IMR-90 (cell line): ENCODE data around the gene ALG13. TPM values are rescaled to one million over a fixed set of nuclear protein-coding genes. Genes with fewer than 3 reads are reported as not detected.

Experiments
- ATAC-seq: fragments of 200-7000 bp; cut with Tn5 transposase; 2 replicates; pipeline ENCODE4 v1.9.1; 2020; ENCODE audit warnings: low read depth, mild to moderate bottlenecking, moderate library complexity
- BruUV-seq: library from RNA; stranded (reverse); fragments of 400-500 nt; replicated peaks from 2 replicates; lab custom pipeline; 2021; lab: Mats Ljungman, UMichigan
- CTCF ChIA-PET: fragments of 300-600 bp; formaldehyde crosslinking; extraction: SDS; loops from one replicate; lab custom pipeline; 2021; ENCODE audit warnings: antibody characterized with exemption; lab: Yijun Ruan, JAX
- POLR2A ChIA-PET: fragments of 300-600 bp; sonication (Branson Sonifier 250); formaldehyde crosslinking; loops from one replicate; lab custom pipeline; 2022; ENCODE audit warnings: antibody characterized with exemption; ENCODE audit not compliant: unreplicated experiment; lab: Charles Lee
- DNase-seq: peaks from one replicate; pipeline ENCODE4 v3.0.0; 2013
- H2AFZ ChIP-seq: replicated peaks from 2 replicates; pipeline ENCODE3; 2013; ENCODE audit warnings: low read length, mild to moderate bottlenecking; ENCODE audit not compliant: poor library complexity
- H2AK5ac ChIP-seq: 2 replicates; pipeline ENCODE4 v1.6.1; 2013; ENCODE audit warnings: low read depth, low read length, inconsistent platforms
- H2AK9ac ChIP-seq: replicated peaks from 2 replicates; pipeline ENCODE3; 2013; ENCODE audit warnings: mild to moderate bottlenecking, low read depth, low read length, moderate library complexity; ENCODE audit not compliant: poor library complexity
- H2BK120ac ChIP-seq: 2 replicates; pipeline ENCODE4 v1.6.1; 2013; ENCODE audit warnings: low read depth, low read length, inconsistent platforms
- H2BK15ac ChIP-seq: 3 replicates; pipeline ENCODE4 v1.6.1; 2013; ENCODE audit warnings: low read depth, low read length, inconsistent platforms
- H2BK20ac ChIP-seq: 2 replicates; pipeline ENCODE4 v1.6.1; 2013; ENCODE audit warnings: low read depth, mild to moderate bottlenecking, inconsistent platforms, low read length, moderate library complexity
- H2BK5ac ChIP-seq: 2 replicates; pipeline ENCODE4 v1.6.1; 2013; ENCODE audit warnings: mild to moderate bottlenecking, low read depth, low read length, inconsistent platforms; ENCODE audit not compliant: poor library complexity, severe bottlenecking
- H3K14ac ChIP-seq: replicated peaks from 2 replicates; pipeline ENCODE4 v1.6.1; 2013; ENCODE audit warnings: low read depth, low read length, inconsistent platforms
- H3K18ac ChIP-seq: 2 replicates; pipeline ENCODE4 v1.6.1; 2013; ENCODE audit warnings: low read depth, low read length, control low read depth
- H3K23ac ChIP-seq: 2 replicates; pipeline ENCODE4 v1.6.1; 2013; ENCODE audit warnings: low read depth, low read length, inconsistent platforms
- H3K27ac ChIP-seq: 2 replicates; pipeline ENCODE4 v1.5.1; 2013; ENCODE audit warnings: mild to moderate bottlenecking, control low read depth, low read length; ENCODE audit not compliant: insufficient read depth
- H3K27me3 ChIP-seq: 2 replicates; pipeline ENCODE4 v1.6.1; 2013; ENCODE audit warnings: low read length; ENCODE audit not compliant: control insufficient read depth, insufficient read depth
- H3K36me3 ChIP-seq: 2 replicates; pipeline ENCODE4 v1.6.1; 2013; ENCODE audit warnings: low read length, mixed read lengths; ENCODE audit not compliant: control insufficient read depth, insufficient read depth
- H3K4ac ChIP-seq: 2 replicates; pipeline ENCODE4 v1.6.1; 2013; ENCODE audit warnings: low read depth, low read length, inconsistent platforms
- H3K4me1 ChIP-seq: 2 replicates; pipeline ENCODE4 v1.6.1; 2013; ENCODE audit warnings: low read length, mixed read lengths; ENCODE audit not compliant: control insufficient read depth, insufficient read depth
- H3K4me2 ChIP-seq: 2 replicates; pipeline ENCODE4 v1.6.1; 2013; ENCODE audit warnings: low read depth, mild to moderate bottlenecking, control low read depth, low read length, moderate library complexity
- H3K4me3 ChIP-seq: 2 replicates; pipeline ENCODE4 v1.5.1; 2013; ENCODE audit warnings: low read depth, mild to moderate bottlenecking, control low read depth, low read length, moderate library complexity; ENCODE audit not compliant: insufficient read depth
- H3K56ac ChIP-seq: 2 replicates; pipeline ENCODE4 v1.6.1; 2013; ENCODE audit warnings: low read length, inconsistent platforms; ENCODE audit not compliant: insufficient read depth; ENCODE audit errors: extremely low read depth
- H3K79me1 ChIP-seq, 2 experiments: 2 replicates each; pipeline ENCODE4 v1.6.1; 2013; ENCODE audit warnings: low read length in 2 of 2, inconsistent platforms in 1 of 2, low read depth in 1 of 2
- H3K9ac ChIP-seq: 2 replicates; pipeline ENCODE4 v1.6.1; 2013; ENCODE audit warnings: low read depth, low read length, control low read depth
- H3K9me1 ChIP-seq: 2 replicates; pipeline ENCODE4 v1.6.1; 2013; ENCODE audit warnings: low read length, inconsistent platforms; ENCODE audit not compliant: insufficient read depth
- H3K9me3 ChIP-seq: 2 replicates; pipeline ENCODE4 v1.6.1; 2013; ENCODE audit warnings: low read length; ENCODE audit not compliant: control insufficient read depth, insufficient read depth
- H4K20me1 ChIP-seq: 2 replicates; pipeline ENCODE4 v1.6.1; 2013; ENCODE audit warnings: low read length, inconsistent platforms; ENCODE audit not compliant: insufficient read depth
- H4K5ac ChIP-seq: 2 replicates; pipeline ENCODE4 v1.6.1; 2013; ENCODE audit warnings: mild to moderate bottlenecking, low read depth, low read length, control low read depth
- H4K8ac ChIP-seq, 2 experiments: 2 replicates each; pipeline ENCODE4 v1.6.1; 2013; ENCODE audit warnings: low read depth in 2 of 2, low read length in 2 of 2, control low read depth in 1 of 2, inconsistent platforms in 1 of 2
- H4K91ac ChIP-seq: 2 replicates; pipeline ENCODE4 v1.6.1; 2013; ENCODE audit warnings: low read depth, low read length, inconsistent platforms; ENCODE audit not compliant: insufficient read depth
- BHLHE40 ChIP-seq: fragments of 150-350 bp; IDR thresholded peaks from 2 replicates; pipeline ENCODE4 v1.6.1; 2016; ENCODE audit warnings: mild to moderate bottlenecking, low read depth, low read length
- CEBPB ChIP-seq: IDR thresholded peaks from 2 replicates; pipeline ENCODE4 v1.6.1; 2012; ENCODE audit warnings: low read depth, low read length, improper control_type of control experiment
- CHD1 ChIP-seq: IDR thresholded peaks from 2 replicates; pipeline ENCODE4 v1.6.1; 2012; ENCODE audit warnings: low read depth, low read length, improper control_type of control experiment
- CTCF ChIP-seq: conservative IDR thresholded peaks from 2 replicates; pipeline ENCODE4 v1.5.1; 2012; ENCODE audit warnings: mild to moderate bottlenecking, low read depth, low read length, improper control_type of control experiment
- ELK1 ChIP-seq: fragments of 150-350 bp; IDR thresholded peaks from 2 replicates; pipeline ENCODE4 v1.6.1; 2016; ENCODE audit warnings: low read depth, mild to moderate bottlenecking, low read length, moderate library complexity, borderline replicate concordance
- FOS ChIP-seq: fragments of 150-350 bp; IDR thresholded peaks from 2 replicates; pipeline ENCODE4 v1.6.1; 2016; ENCODE audit warnings: low read depth, low read length
- MAFK ChIP-seq: IDR thresholded peaks from 2 replicates; pipeline ENCODE4 v1.6.1; 2012; ENCODE audit warnings: low read depth, low read length, improper control_type of control experiment
- MAZ ChIP-seq: IDR thresholded peaks from 2 replicates; pipeline ENCODE4 v1.6.1; 2012; ENCODE audit warnings: low read depth, mild to moderate bottlenecking, low read length, improper control_type of control experiment, moderate library complexity, borderline replicate concordance
- MXI1 ChIP-seq: IDR thresholded peaks from 2 replicates; pipeline ENCODE4 v1.6.1; 2012; ENCODE audit warnings: low read depth, mild to moderate bottlenecking, low read length, moderate library complexity, borderline replicate concordance
- NFE2L2 ChIP-seq: fragments of 150-350 bp; IDR thresholded peaks from 2 replicates; pipeline ENCODE4 v1.6.1; 2016; ENCODE audit warnings: low read depth, mild to moderate bottlenecking, low read length
- POLR2A ChIP-seq: IDR thresholded peaks from 2 replicates; pipeline ENCODE4 v1.6.1; 2012; ENCODE audit warnings: mild to moderate bottlenecking, low read depth, low read length
- RAD21 ChIP-seq: IDR thresholded peaks from 2 replicates; pipeline ENCODE4 v1.6.1; 2012; ENCODE audit warnings: low read length, improper control_type of control experiment
- RCOR1 ChIP-seq: IDR thresholded peaks from 2 replicates; pipeline ENCODE4 v1.6.1; 2012; ENCODE audit warnings: mild to moderate bottlenecking, low read length, improper control_type of control experiment; ENCODE audit not compliant: insufficient replicate concordance
- RFX5 ChIP-seq: IDR thresholded peaks from 2 replicates; pipeline ENCODE4 v1.8.0; 2012; ENCODE audit warnings: low read depth, mild to moderate bottlenecking, low read length, moderate library complexity
- SMC3 ChIP-seq: fragments of 150-350 bp; IDR thresholded peaks from 2 replicates; pipeline ENCODE4 v1.6.1; 2016; ENCODE audit warnings: low read depth, mild to moderate bottlenecking, antibody characterized with exemption, low read length, moderate library complexity
- WGBS, 2 experiments: methylation state at CpG; one replicate each; pipeline versions ENCODE4 v1.1.5 to v1.1.7; 2013; ENCODE audit warnings: missing lambda C conversion rate in 2 of 2; ENCODE audit not compliant: insufficient read length in 1 of 2; ENCODE audit errors: extremely low coverage in 2 of 2; 5-methylcytosine and 5-hydroxymethylcytosine counted together
- dilution Hi-C: fragments of 300-500 bp; cut with HindIII; formaldehyde crosslinking; loops from one replicate; pipeline ENCODE4 v1.14.3; 2018; ENCODE audit warnings: low sequenced_read_pairs; ENCODE audit not compliant: unreplicated experiment
- in situ Hi-C: fragments of 300-500 bp; cut with MboI; formaldehyde crosslinking; loops from 3 replicates; pipeline ENCODE4 v1.14.3; 2019; ENCODE audit warnings: low sequenced_read_pairs, inconsistent platforms, mixed read lengths
- intact Hi-C: fragments of 100-400 bp; cut with micrococcal nuclease; formaldehyde crosslinking; loops from 2 replicates; pipeline ENCODE4 v1.10.0; 2022
- polyA plus RNA-seq, 3 experiments: library from polyadenylated mRNA; depleted of rRNA; stranded (reverse); fragments of >200 nt; gene quantifications; 2 replicates each; pipeline ENCODE4 v1.2.3, GENCODE V29; 2012; ENCODE audit warnings: low replicate concordance in 1 of 3
- total RNA-seq: library from RNA; depleted of rRNA; stranded (reverse); fragments of >200 nt; gene quantifications from 2 replicates; pipeline ENCODE4 v1.2.3, GENCODE V29; 2012
- TF ChIP-seq, protein P1 (sequence below): fragments of 150-350 bp; IDR thresholded peaks from 2 replicates; pipeline ENCODE4 v1.6.1; 2017; ENCODE audit warnings: mild to moderate bottlenecking, antibody characterized with exemption, low read length, low read depth

The ALG13 gene
- total and polyA plus RNA-seq, 2 of the 4 experiments (the other 2 are of a cell fraction), result 42.7 to 54.0 TPM

- Histone ChIP-seq H2AK5ac (no peak overlapping the region), H2AK9ac (no peak overlapping the region), H3K79me1 (no peaks in the 10 kb centered on the region), H3K9ac (no peak overlapping the region), H3K14ac (no peak overlapping the region), H2BK20ac (no peak overlapping the region), H3K4ac (no peak overlapping the region), H3K27ac (no peak overlapping the region), H4K8ac (no peak overlapping the region), H2AFZ (no peak overlapping the region), H2BK15ac (no peak overlapping the region), H4K5ac (no peak overlapping the region), H3K9me1 (no peaks in the 10 kb centered on the region), H3K23ac (no peak overlapping the region), H3K4me3 (no peak overlapping the region), H3K18ac (no peak overlapping the region), H3K4me2 (no peak overlapping the region), H4K91ac (no peak overlapping the region), H4K20me1 (no peaks in the 10 kb centered on the region), H3K4me1 (no peaks in the 10 kb centered on the region), H2BK120ac (no peak overlapping the region), H3K56ac (no peak overlapping the region), H3K36me3 (no peaks in the 10 kb centered on the region), H3K9me3 (no peaks in the 10 kb centered on the region), H3K27me3 (no peaks in the 10 kb centered on the region), H2BK5ac (no peak overlapping the region)
- POLR2A ChIA-PET, result no interaction called here
- no peak for TF ChIP-seq MAFK
- no peak for TF ChIP-seq CEBPB
- TF ChIP-seq ELK1, result no peak
- no peak for TF ChIP-seq NFE2L2
- no peak for TF ChIP-seq SMC3
- no peak for TF ChIP-seq POLR2A
- TF ChIP-seq, protein P1, sequence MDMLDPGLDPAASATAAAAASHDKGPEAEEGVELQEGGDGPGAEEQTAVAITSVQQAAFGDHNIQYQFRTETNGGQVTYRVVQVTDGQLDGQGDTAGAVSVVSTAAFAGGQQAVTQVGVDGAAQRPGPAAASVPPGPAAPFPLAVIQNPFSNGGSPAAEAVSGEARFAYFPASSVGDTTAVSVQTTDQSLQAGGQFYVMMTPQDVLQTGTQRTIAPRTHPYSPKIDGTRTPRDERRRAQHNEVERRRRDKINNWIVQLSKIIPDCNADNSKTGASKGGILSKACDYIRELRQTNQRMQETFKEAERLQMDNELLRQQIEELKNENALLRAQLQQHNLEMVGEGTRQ, result no peak
- no peak for TF ChIP-seq FOS
- TF ChIP-seq BHLHE40, result no peak
- no peak for TF ChIP-seq CHD1
- TF ChIP-seq MAZ, result no peak
- no peak for TF ChIP-seq RCOR1
- TF ChIP-seq MXI1, result no peak
- no peak for TF ChIP-seq RFX5
- no peak for TF ChIP-seq RAD21
- no peak for TF ChIP-seq CTCF
- CTCF ChIA-PET, result interaction anchor here (1.5 kb wide), 1 partner anchor 11 kb away, joined by 4 read pairs; no protein-coding TSS in a partner anchor
- no TSS peak for BruUV-seq
- dilution Hi-C loops, result no loop called here
- no peak for DNase-seq
- no CpG with 5 or more reads among the region's 3 CpGs for WGBS, 2 experiments
- ATAC-seq, result no peak
- in situ Hi-C loops, result no loop called here
- intact Hi-C loops, result no loop called here
Observed at GRCh38 chrX:111641969-111642368, 39.0 kb upstream of the ALG13 start.
